ENCODE data around the gene UCHL1. TPM values are rescaled to one million over a fixed set of nuclear protein-coding genes. Genes with fewer than 3 reads are reported as not detected.

Gene UCHL1
- total RNA-seq, 1 donor from 2014 or later, result 12.5 TPM

- Histone ChIP-seq H3K4me1 (ENCODE audit: control insufficient read depth in 3 of 3, insufficient read depth in 3 of 3, low read length in 3 of 3) (no peaks in the 10 kb centered on the region), H3K4me3 (ENCODE audit: low read length in 3 of 3) (no peak overlapping the region), H3K27me3 (ENCODE audit: control insufficient read depth in 3 of 3, insufficient read depth in 3 of 3, low read length in 3 of 3) (no peaks in the 10 kb centered on the region), H3K27ac (ENCODE audit: low read depth, low read length) (no peak overlapping the region), H3K9ac (ENCODE audit: low read depth in 1 of 3, low read length in 3 of 3) (no peak overlapping the region), H3K9me3 (ENCODE audit: control insufficient read depth in 3 of 3, low read length in 3 of 3) (no peaks in the 10 kb centered on the region), H3K36me3 (ENCODE audit: control insufficient read depth in 3 of 3, insufficient read depth in 3 of 3, low read length in 3 of 3) (no peaks in the 10 kb centered on the region)
Measured at GRCh38 chr4:41285864-41286235, 29.1 kb downstream of the UCHL1 start.

GRCh38 chr4:41287005-41287404 lies 30.3 kb downstream of the UCHL1 start:
- no peak overlapping the region for H3K9ac ChIP-seq (ENCODE audit: low read depth in 1 of 3, low read length in 3 of 3)
- H3K27me3 ChIP-seq (ENCODE audit: control insufficient read depth in 3 of 3, insufficient read depth in 3 of 3, low read length in 3 of 3), result no peaks in the 10 kb centered on the region
- H3K9me3 ChIP-seq (ENCODE audit: control insufficient read depth in 3 of 3, low read length in 3 of 3), result no peaks in the 10 kb centered on the region
- no peak overlapping the region for H3K27ac ChIP-seq (ENCODE audit: low read depth, low read length)
- no peaks in the 10 kb centered on the region for H3K36me3 ChIP-seq (ENCODE audit: control insufficient read depth in 3 of 3, insufficient read depth in 3 of 3, low read length in 3 of 3)
- H3K4me3 ChIP-seq (ENCODE audit: low read length in 3 of 3), result no peak overlapping the region
- H3K4me1 ChIP-seq (ENCODE audit: control insufficient read depth in 3 of 3, insufficient read depth in 3 of 3, low read length in 3 of 3), result no peaks in the 10 kb centered on the region

- Histone ChIP-seq H3K9ac (ENCODE audit: low read depth in 1 of 3, low read length in 3 of 3) (no peak overlapping the region), H3K9me3 (ENCODE audit: control insufficient read depth in 3 of 3, low read length in 3 of 3) (no peaks in the 10 kb centered on the region), H3K4me3 (ENCODE audit: low read length in 3 of 3) (no peak overlapping the region), H3K4me1 (ENCODE audit: control insufficient read depth in 3 of 3, insufficient read depth in 3 of 3, low read length in 3 of 3) (no peaks in the 10 kb centered on the region), H3K36me3 (ENCODE audit: control insufficient read depth in 3 of 3, insufficient read depth in 3 of 3, low read length in 3 of 3) (no peaks in the 10 kb centered on the region), H3K27ac (ENCODE audit: low read depth, low read length) (no peak overlapping the region), H3K27me3 (ENCODE audit: control insufficient read depth in 3 of 3, insufficient read depth in 3 of 3, low read length in 3 of 3) (no peaks in the 10 kb centered on the region)
Measured at GRCh38 chr4:41287852-41288251, 31.1 kb downstream of the UCHL1 start.

- Histone ChIP-seq H3K9me3 (ENCODE audit: control insufficient read depth in 3 of 3, low read length in 3 of 3) (no peaks in the 10 kb centered on the region), H3K4me3 (ENCODE audit: low read length in 3 of 3) (no peak overlapping the region), H3K9ac (ENCODE audit: low read depth in 1 of 3, low read length in 3 of 3) (no peak overlapping the region), H3K27ac (ENCODE audit: low read depth, low read length) (no peak overlapping the region), H3K27me3 (ENCODE audit: control insufficient read depth in 3 of 3, insufficient read depth in 3 of 3, low read length in 3 of 3) (no peaks in the 10 kb centered on the region), H3K4me1 (ENCODE audit: control insufficient read depth in 3 of 3, insufficient read depth in 3 of 3, low read length in 3 of 3) (no peaks in the 10 kb centered on the region), H3K36me3 (ENCODE audit: control insufficient read depth in 3 of 3, insufficient read depth in 3 of 3, low read length in 3 of 3) (no peaks in the 10 kb centered on the region)
Measured at GRCh38 chr4:41288254-41288653, 31.5 kb downstream of the UCHL1 start.

- Histone ChIP-seq H3K27ac (ENCODE audit: low read depth, low read length) (no peak overlapping the region), H3K27me3 (ENCODE audit: control insufficient read depth in 3 of 3, insufficient read depth in 3 of 3, low read length in 3 of 3) (no peaks in the 10 kb centered on the region), H3K36me3 (ENCODE audit: control insufficient read depth in 3 of 3, insufficient read depth in 3 of 3, low read length in 3 of 3) (no peaks in the 10 kb centered on the region), H3K9me3 (ENCODE audit: control insufficient read depth in 3 of 3, low read length in 3 of 3) (peaks cover 0 to 6% (median 2%) of the 10 kb centered on the region in 3 donors), H3K4me3 (ENCODE audit: low read length in 3 of 3) (no peak overlapping the region), H3K9ac (ENCODE audit: low read depth in 1 of 3, low read length in 3 of 3) (no peak overlapping the region), H3K4me1 (ENCODE audit: control insufficient read depth in 3 of 3, insufficient read depth in 3 of 3, low read length in 3 of 3) (no peaks in the 10 kb centered on the region)
Measured at GRCh38 chr4:41290479-41290878, 33.8 kb downstream of the UCHL1 start.

GRCh38 chr4:41294445-41295062 lies 37.8 kb downstream of the UCHL1 start:
- Histone ChIP-seq H3K27ac (ENCODE audit: low read depth, low read length) (no peak overlapping the region), H3K36me3 (ENCODE audit: control insufficient read depth in 3 of 3, insufficient read depth in 3 of 3, low read length in 3 of 3) (no peaks in the 10 kb centered on the region), H3K4me1 (ENCODE audit: control insufficient read depth in 3 of 3, insufficient read depth in 3 of 3, low read length in 3 of 3) (no peaks in the 10 kb centered on the region), H3K27me3 (ENCODE audit: control insufficient read depth in 3 of 3, insufficient read depth in 3 of 3, low read length in 3 of 3) (no peaks in the 10 kb centered on the region), H3K9ac (ENCODE audit: low read depth in 1 of 3, low read length in 3 of 3) (no peak overlapping the region), H3K9me3 (ENCODE audit: control insufficient read depth in 3 of 3, low read length in 3 of 3) (peaks cover 0 to 6% (median 2%) of the 10 kb centered on the region in 3 donors), H3K4me3 (ENCODE audit: low read length in 3 of 3) (no peak overlapping the region)

- Histone ChIP-seq H3K4me1 (ENCODE audit: control insufficient read depth in 3 of 3, insufficient read depth in 3 of 3, low read length in 3 of 3) (no peaks in the 10 kb centered on the region), H3K9ac (ENCODE audit: low read depth in 1 of 3, low read length in 3 of 3) (no peak overlapping the region), H3K27ac (ENCODE audit: low read depth, low read length) (no peak overlapping the region), H3K4me3 (ENCODE audit: low read length in 3 of 3) (no peak overlapping the region), H3K27me3 (ENCODE audit: control insufficient read depth in 3 of 3, insufficient read depth in 3 of 3, low read length in 3 of 3) (no peaks in the 10 kb centered on the region), H3K9me3 (ENCODE audit: control insufficient read depth in 3 of 3, low read length in 3 of 3) (peaks cover 0 to 6% (median 2%) of the 10 kb centered on the region in 3 donors), H3K36me3 (ENCODE audit: control insufficient read depth in 3 of 3, insufficient read depth in 3 of 3, low read length in 3 of 3) (no peaks in the 10 kb centered on the region)
Measured at GRCh38 chr4:41296995-41297394, 40.3 kb downstream of the UCHL1 start.

GRCh38 chr4:41297832-41298231 lies 41.1 kb downstream of the UCHL1 start:
- H3K27ac ChIP-seq (ENCODE audit: low read depth, low read length), result no peak overlapping the region
- no peaks in the 10 kb centered on the region for H3K36me3 ChIP-seq (ENCODE audit: control insufficient read depth in 3 of 3, insufficient read depth in 3 of 3, low read length in 3 of 3)
- H3K4me3 ChIP-seq (ENCODE audit: low read length in 3 of 3), result no peak overlapping the region
- peaks cover 0 to 6% (median 2%) of the 10 kb centered on the region in 3 donors for H3K9me3 ChIP-seq (ENCODE audit: control insufficient read depth in 3 of 3, low read length in 3 of 3)
- no peaks in the 10 kb centered on the region for H3K27me3 ChIP-seq (ENCODE audit: control insufficient read depth in 3 of 3, insufficient read depth in 3 of 3, low read length in 3 of 3)
- no peaks in the 10 kb centered on the region for H3K4me1 ChIP-seq (ENCODE audit: control insufficient read depth in 3 of 3, insufficient read depth in 3 of 3, low read length in 3 of 3)
- H3K9ac ChIP-seq (ENCODE audit: low read depth in 1 of 3, low read length in 3 of 3), result no peak overlapping the region

GRCh38 chr4:41299486-41299885 lies 42.8 kb downstream of the UCHL1 start:
- H3K4me1 ChIP-seq (ENCODE audit: control insufficient read depth in 3 of 3, insufficient read depth in 3 of 3, low read length in 3 of 3), result no peaks in the 10 kb centered on the region
- no peak overlapping the region for H3K27ac ChIP-seq (ENCODE audit: low read depth, low read length)
- H3K9ac ChIP-seq (ENCODE audit: low read depth in 1 of 3, low read length in 3 of 3), result no peak overlapping the region
- H3K4me3 ChIP-seq (ENCODE audit: low read length in 3 of 3), result no peak overlapping the region
- H3K27me3 ChIP-seq (ENCODE audit: control insufficient read depth in 3 of 3, insufficient read depth in 3 of 3, low read length in 3 of 3), result no peaks in the 10 kb centered on the region
- H3K36me3 ChIP-seq (ENCODE audit: control insufficient read depth in 3 of 3, insufficient read depth in 3 of 3, low read length in 3 of 3), result no peaks in the 10 kb centered on the region
- peaks cover 0 to 2% (median 0%) of the 10 kb centered on the region in 3 donors for H3K9me3 ChIP-seq (ENCODE audit: control insufficient read depth in 3 of 3, low read length in 3 of 3)

- no peaks in the 10 kb centered on the region for H3K36me3 ChIP-seq (ENCODE audit: control insufficient read depth in 3 of 3, insufficient read depth in 3 of 3, low read length in 3 of 3)
- no peak overlapping the region for H3K4me3 ChIP-seq (ENCODE audit: low read length in 3 of 3)
- no peaks in the 10 kb centered on the region for H3K4me1 ChIP-seq (ENCODE audit: control insufficient read depth in 3 of 3, insufficient read depth in 3 of 3, low read length in 3 of 3)
- H3K9ac ChIP-seq (ENCODE audit: low read depth in 1 of 3, low read length in 3 of 3), result no peak overlapping the region
- H3K9me3 ChIP-seq (ENCODE audit: control insufficient read depth in 3 of 3, low read length in 3 of 3), result no peaks in the 10 kb centered on the region
- no peak overlapping the region for H3K27ac ChIP-seq (ENCODE audit: low read depth, low read length)
- no peaks in the 10 kb centered on the region for H3K27me3 ChIP-seq (ENCODE audit: control insufficient read depth in 3 of 3, insufficient read depth in 3 of 3, low read length in 3 of 3)
Measured at GRCh38 chr4:41301137-41301536, 44.4 kb downstream of the UCHL1 start.

Measured in skeletal muscle tissue (tissue), 4 donors.